G401 (cell line): ENCODE results near the gene MTSS2. TPM values are rescaled to one million over a fixed set of nuclear protein-coding genes. Genes with fewer than 3 reads are reported as not detected.

Experiments
- DNase-seq: peaks from one replicate; pipeline ENCODE4 v3.0.0-alpha.2; 2015; ENCODE audit warnings: low spot score
- in situ Hi-C: cut with HindIII; loops from 2 replicates; pipeline ENCODE4 v1.10.0; 2016; ENCODE audit warnings: low sequenced_read_pairs, mixed read lengths
- total RNA-seq: library from RNA; depleted of rRNA; stranded (reverse); fragments of >200 nt; shearing (Covaris generic); gene quantifications from 2 replicates; pipeline ENCODE4 v1.2.3, GENCODE V29; 2014

Gene MTSS2
- total RNA-seq, 1 experiment from 2014 or later = 46.7 TPM

DNA sequence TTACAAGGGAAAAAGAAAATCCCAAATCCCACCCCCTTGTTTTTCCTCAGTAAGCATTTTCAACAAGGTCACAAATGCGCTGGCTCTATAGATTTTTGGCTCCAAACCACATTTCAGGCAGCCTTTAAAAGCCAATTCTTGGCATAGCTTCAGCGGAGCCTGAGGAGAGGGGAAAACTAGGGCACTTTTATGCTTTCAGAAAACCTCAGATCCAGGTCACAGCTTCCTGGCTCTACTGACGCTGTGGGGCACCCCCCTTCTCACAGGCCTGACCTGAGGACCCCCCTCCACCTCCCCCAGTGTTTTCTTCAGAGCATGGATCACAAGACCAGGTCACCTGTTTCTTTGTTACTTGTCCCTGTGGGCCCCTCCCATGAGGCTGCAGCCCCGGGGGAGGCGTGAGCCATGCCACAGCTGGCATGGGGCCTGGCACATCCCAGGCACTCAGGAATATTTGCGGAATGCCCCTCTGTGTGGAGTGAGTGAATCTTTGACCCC lies 30.1 kb upstream of the MTSS2 start:
- in situ Hi-C loops = no loop called here
- peak; percentile 91 for DNase-seq

DNA sequence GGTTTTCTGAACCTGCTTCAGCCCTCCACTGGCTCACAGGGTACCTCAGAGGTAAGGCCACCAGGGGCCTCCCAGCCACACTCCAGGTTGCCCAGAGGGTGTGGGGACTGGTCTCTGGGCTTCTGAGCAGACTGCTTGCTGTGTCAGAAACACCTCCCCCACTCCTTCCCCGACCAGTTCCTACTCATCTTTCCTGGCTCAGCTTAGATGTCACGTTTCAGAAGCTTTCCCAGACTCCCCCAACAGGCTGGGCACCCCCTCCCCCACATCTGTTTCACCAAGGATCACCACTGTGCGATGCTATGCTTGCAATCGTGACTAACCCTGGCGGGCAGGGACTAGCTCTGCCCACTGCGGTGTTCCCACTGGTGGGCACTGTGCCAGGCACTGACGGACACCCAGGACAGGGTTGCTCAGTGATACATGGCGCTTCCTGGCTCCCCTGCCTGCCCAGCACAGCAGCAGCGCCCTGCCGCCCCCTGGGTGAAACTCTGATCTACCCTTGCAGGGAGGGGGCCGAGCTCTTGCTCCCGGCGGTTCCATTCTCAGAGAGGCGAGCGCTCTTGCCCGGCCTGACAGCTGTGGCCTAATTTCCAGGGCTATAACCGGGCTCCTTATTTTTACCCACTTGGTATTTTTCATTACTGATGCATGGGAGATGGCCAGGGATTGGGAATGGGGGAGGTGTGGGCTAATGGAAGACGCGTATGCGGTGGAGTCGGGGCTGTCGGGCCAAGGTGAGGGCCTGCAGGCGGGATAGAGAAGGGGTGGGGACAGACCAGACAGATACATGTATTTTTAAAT lies 29.4 kb upstream of the MTSS2 start:
- in situ Hi-C loops = no loop called here
- peak; percentile 92 for DNase-seq

DNA sequence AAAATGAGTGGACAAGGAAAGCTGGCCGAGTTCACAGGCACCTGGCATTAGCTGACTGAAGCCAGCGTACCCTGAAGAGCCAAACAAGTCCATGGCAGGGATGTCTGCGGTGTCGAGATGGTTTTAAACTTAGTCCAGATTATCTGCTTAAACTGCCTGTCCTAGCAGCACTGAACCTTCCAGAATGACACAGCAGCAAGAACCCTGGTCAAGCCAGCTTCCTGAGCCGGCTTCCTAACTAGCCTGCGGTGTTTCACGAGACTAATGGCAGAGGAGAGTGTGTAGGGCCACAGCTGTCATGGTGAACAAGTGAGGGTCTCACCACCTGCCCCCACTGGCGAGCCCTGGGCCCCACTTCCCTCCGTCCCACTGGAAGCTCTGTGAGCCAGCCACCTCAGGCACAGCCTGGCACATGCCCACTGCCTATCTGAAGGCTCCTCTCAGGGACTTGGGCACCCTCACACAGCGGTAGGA lies 28.8 kb upstream of the MTSS2 start:
- in situ Hi-C loops = no loop called here
- peak; percentile 79 for DNase-seq

DNA sequence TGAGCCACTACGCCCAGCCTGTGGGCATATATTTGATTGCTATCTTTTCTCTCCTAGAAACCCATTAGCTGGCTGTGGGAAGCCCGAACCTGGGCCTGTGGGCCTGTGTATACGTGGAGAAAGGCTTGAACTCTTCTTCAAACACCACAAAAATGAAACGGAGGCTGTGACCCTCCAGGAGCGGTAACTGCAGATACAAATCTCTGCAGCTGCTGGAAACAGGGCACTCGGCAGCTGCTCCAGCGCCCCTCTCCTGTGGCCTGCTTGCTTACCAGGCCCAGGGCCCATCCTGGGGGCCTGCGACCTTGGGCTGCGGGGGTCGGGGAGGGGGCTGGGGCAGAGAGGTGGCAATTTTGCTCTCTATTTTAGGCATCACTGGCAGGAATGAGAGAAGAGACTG lies 28.0 kb upstream of the MTSS2 start:
- in situ Hi-C loops = no loop called here
- no peak for DNase-seq

DNA sequence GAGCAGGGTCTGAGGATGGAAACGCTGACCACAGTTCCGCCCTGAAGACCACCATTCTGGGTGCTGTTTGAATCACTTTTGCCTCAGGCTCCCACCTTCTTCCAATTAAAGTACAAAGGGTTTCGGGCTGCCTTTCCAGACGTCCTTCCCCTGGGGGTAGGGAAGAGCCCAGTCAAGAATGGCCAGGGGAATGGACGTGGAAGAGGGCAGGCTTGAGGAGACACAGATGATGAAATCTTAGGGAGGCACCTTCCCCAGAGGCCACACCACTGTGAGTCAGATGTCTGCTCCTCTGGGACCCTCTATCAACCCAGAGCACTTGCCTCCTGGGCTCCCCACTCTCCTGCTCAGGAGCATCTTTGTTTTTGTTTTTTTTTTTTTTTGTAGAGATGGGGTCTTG lies 27.5 kb upstream of the MTSS2 start:
- no peak for DNase-seq
- in situ Hi-C loops = no loop called here

DNA sequence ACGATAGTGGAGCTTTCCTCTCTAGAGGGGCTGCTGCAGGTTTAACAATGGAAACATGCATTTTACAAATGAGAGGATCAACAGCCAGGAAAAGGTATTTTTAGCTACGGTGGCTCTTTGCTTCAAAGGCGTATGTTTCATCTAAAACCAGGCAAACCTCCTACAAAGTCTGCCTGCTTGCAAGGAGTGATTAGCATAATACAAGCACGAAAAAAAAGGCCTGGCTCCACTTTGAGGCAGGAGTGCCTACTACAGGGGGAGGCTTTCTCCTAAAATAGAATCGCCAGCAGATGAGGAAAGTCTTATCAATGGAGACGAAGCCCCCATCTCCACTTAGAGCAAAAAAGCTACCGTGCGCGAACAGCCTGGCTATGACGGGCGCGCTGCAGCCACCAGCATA lies 27.1 kb upstream of the MTSS2 start:
- DNase-seq = peak; percentile 70
- in situ Hi-C loops = no loop called here

DNA sequence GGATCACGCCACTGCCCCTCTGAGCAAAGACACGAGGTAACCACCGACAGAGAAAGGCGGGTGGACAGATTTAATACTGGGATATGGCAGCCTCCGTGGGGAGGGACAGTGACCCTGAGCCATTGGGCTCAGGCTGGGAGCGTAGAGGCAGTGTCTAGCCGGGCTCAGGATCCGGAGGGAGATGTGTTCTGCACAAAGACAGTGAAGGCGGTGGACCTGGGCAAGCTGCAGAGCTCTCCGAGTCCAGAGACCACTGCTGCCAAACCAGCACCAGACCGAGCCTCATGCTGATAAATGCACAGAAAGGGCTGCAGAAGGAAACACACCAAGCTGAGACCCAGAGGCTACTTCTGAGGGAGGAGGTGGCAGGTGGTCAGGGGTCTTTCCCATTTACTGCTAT lies 26.5 kb upstream of the MTSS2 start:
- in situ Hi-C loops = no loop called here
- DNase-seq = no peak

DNA sequence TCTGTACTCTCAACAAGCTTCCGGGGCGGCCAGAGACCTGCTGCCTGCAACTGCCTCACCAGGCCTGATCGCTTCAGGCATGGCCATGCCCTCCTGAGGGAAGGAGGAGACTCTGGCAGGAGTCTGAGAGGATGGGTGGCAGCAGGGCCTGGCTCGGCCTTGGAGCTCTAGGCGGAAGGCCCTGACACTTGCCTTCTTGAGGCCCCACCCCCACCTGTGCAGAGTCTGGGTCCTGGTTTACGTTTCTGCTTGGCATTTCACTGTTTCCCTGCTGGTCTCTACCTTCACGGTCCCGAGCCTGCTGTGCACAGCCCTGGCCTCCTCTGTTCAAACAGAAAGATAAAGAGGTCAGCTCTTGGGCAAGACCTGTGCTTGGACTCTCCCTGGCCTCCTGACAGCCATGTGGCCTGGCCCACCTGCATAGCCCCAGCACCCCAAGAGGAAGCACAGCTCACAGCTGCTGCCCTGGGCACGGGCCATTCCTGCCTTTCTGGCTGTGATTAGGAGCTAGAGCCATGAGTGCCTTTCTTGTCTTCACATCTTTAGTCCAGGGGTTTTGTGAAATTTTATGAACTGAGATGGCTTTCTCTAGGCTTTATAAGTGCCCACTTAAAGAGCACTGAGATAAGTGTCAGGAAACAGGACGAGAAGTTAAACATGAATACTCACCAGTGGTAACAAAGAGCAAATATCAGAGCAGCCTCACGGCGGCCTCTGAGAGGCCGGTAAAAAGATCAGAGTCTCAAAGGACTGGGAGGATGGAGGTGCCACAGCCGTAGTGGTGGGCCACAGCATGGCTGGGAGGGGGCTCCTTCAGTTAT lies 25.6 kb upstream of the MTSS2 start:
- DNase-seq = no peak
- in situ Hi-C loops = no loop called here

DNA sequence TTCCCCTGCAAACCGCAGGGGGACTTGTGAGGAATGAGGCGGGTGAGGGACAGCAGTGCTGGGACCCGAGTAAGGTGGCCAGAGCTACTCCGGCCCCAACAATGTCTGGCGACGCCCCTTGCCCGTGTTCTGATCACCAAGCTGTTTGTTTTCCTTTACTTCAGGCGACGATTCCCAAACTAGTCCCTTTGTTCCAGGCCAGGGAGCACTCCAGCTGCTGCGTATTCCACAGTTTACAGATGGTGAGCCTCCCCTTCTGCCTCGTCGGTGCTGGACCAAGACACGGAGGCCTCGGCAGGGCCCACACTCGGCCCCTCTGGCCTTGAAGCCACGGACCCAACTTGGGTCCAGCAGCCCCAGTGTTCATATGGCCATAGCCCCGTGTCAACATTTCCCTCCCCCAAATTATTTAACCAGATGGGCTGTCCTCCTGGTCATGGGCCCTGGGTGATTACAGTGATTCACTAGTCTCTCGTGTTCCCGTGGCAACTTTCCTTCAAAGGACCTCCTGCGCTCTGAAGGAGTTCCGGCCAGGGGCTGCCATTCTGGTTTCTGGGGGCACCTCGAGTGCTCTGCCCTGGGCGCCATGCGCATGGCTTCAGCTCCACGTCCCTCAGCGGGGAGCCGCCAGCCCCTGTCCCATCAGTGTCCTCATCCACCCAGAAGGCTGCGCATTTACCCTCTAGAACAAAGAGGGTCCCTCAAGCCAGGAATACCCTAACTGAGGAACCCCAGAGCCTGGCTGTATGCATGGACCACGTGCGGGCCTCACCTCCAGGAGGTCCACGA lies 24.8 kb upstream of the MTSS2 start:
- no peak for DNase-seq
- in situ Hi-C loops = no loop called here

DNA sequence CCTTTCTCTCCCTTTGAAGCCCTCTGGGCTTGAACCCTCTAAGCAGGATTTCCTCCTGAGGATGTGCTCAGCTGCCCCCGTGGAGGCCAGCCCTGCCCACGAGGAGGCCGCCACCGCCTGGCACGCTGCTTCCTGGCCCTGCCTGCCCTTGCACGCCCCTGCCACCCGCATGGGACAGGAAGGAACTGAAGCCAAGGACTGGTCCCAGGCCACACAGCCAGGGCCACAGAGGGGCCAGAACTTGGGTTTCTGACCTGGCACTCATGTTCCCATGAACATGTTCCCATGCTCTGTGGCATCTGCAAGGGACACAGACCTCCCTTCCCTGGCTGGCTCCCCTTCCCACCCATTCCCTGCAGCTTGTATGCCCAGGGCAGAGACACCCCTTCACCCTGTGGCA lies 24.1 kb upstream of the MTSS2 start:
- in situ Hi-C loops = no loop called here
- DNase-seq = no peak

DNA sequence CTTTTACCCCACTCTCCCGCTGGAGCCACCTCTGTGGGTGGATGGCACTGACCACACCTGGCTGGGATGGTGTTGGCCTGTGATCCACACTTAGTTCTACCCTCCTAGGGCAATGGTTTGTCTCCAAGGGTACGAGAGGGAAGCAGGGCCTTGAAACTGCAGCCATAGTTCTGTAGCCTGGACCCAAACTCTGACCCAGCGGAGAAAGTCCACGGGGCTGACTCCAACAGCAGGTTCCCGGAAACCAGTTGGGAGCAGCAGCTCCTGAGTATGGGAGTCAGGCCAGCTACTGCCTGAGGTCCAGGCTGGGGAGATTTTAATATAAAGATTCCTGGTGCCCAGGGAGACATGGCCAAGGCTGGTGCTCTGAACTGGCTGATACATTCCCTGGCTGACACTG lies 23.6 kb upstream of the MTSS2 start:
- no peak for DNase-seq
- in situ Hi-C loops = no loop called here

DNA sequence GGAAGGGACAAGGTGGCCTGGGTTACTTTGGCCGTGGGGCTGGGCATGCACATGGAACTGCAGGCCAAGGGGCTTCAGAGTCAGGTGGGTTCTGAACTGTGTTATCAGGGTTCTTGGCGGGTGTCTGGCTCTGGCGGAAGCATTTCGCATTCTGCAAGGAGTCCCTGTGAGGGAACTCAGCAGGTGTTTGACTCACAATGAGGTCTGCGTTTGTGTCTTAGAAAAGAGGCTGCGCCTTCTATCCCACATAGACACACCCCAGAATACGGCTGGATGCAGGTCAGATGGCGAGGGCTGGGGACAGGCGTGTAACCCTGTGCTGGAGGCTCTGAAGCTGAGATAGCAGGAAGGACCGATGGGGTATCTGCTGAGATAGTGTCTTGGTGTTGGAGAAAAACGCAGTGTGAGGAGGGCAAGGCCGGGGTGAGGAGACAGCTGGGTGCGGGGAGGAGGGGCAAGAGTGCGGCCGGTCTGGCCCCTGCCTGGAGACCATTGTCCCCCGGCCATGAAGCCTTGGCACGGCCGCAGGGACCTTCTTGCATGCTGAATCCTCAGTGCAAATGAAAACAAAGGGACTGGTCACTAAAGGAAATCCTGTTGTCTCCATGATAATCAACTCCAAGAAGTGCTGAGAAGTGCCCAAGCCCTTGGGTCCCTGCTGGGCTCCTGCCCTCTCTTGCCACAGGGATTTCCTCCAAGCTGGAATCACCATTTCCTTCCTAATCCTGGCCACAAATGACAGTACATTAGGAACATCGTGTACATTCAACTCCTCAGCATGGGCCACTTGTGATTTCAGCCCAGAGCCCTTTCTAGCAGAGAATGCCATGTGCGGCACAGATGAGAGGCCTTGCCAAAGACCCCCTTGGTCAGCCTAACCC lies 22.8 kb upstream of the MTSS2 start:
- in situ Hi-C loops = no loop called here
- no peak for DNase-seq

DNA sequence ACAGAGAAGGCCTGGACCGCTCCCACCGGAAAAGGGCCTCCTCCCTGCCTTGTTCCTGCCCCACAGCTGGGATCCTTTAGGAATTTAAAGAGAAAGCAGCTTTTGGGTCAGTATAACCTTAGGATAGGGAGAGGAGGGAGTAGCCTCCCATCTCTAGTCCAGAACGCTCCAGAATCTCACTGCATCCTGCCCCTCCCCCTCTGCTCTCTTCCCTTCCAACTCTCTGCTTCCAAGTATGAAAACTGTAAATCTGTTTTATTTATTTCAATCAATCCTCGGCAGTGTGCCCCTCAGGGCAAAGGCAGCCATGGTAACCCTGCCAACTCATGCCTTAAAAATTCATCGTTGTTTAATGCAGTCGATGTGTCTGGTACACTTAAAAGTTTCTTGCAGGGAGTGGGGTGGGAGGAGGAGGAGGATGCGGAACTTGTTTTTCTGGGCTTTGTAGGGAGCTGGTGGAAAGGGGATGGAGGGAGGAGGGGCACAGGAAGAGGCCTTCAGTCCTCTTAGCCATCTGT lies 21.2 kb upstream of the MTSS2 start:
- in situ Hi-C loops = no loop called here
- DNase-seq = no peak

DNA sequence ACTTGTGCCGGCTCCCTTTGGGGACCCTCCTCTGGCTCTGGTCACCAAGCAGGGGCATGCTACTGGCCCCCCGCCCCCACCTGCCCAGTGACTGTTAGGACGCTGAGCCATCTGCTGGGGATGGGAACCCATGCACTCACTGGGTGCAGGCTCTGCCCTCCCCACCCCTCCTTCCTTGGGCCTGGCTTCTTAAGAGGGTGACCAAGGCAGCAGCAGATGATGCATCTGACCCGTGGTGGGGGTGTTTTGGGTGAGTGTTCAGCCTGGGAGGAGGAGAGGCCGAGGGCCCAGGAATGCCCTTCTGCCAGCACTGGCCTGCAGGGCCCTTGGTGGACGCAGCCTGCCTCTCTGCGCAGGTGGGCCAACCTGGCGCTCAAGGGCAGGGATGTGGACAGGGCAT lies 19.2 kb upstream of the MTSS2 start:
- DNase-seq = no peak
- in situ Hi-C loops = no loop called here

DNA sequence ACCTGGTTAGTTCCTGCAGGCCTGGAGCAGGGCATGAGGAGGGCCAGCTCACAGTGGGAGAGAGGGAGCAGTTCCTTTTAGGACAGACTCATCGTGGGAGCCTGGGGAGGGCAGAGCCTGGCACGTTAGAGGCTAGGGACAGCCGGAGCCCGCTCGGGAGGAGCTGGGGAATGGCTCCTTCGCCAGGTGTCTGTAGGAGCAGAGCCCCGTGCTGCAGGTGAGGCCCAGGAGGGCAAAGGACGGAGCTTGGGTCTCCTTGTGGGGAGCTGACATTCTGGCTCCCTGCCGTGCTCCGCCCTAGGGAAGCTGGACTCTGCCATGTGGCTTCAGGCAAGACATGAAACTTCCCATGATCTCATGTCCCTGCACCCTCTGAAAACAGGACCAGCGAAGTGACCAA lies 18.7 kb upstream of the MTSS2 start:
- DNase-seq = peak; percentile 63
- in situ Hi-C loops = no loop called here

DNA sequence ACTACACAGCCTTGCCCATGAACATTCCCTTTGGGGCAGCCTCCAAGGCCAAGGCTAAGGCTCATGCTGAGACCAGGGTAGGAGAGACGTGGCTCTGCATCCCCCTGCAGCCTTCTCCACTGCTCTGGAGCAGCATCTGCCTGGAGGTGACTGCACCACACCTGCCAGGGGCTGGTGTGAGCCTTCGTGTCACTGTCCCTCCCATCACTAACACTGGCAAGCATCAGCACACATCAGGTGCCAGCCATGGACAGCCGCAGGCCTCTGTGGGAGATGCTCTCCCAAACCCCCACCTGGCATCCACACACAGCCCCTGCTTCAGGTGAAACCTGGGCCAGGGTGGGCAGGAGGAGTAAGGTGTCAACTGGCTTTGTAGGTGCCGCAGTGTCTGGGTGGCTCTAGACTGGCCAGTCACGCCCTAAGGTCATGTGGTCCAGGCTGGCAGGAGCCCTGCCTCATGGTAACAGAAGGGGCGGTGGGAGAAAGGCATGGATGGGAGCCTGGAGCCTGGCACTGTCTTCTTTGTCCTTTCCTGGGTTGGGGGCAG lies 18.1 kb upstream of the MTSS2 start:
- in situ Hi-C loops = no loop called here
- DNase-seq = no peak

DNA sequence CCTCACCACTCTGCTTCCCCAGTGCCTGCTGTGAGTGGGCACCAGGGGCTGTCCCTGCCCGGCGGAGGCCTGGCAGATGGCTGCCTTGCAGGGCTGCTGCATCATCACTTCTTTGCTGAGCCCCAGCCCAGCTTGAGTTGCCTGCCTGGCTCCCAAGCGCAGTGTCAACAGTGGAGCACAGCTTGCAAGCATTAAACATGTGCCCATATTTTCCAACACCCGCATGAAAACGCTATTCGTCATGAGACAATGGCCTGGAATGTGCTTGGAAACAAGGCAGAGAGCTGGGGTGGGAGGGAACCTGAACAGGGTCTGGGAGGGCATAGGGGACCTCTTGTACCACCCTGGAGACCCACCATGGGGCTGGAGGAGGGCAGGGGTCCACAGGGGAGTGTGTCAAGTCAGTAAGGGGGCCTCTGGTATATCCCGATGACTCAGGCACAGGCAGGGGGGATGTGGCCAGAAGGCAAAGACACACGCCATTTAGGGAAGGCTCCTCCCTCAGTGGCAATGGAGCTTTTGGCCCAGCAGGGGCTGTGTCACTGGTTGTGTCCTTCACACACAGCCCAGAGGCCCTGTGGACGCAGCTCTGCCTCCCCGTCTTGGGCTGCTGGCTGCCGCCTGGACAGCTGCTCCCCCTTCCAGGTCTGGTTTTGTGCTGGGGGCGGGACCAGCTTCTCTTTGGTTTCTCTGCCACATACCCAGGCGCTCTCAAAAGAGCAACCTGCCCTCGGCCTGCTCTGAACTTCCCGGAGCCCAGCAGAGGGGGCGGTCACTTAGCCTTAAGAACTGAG lies 17.4 kb upstream of the MTSS2 start:
- DNase-seq = peak; percentile 88
- in situ Hi-C loops = no loop called here
